Karpas-422 (cell line): ENCODE results near the gene ADARB1. TPM values are rescaled to one million over a fixed set of nuclear protein-coding genes. Genes with fewer than 3 reads are reported as not detected.

ENCODE experiments used
- DNase-seq: peaks from one replicate; pipeline ENCODE4 v3.0.0-alpha.2; 2015
- H2AFZ ChIP-seq: fragments of 200-600 bp; sonication (generic); 2 replicates; pipeline ENCODE4 v1.6.1; 2014; ENCODE audit warnings: antibody characterized with exemption, low read length, mixed read lengths
- H3K27ac ChIP-seq: fragments of 200-600 bp; sonication (generic); 2 replicates; pipeline ENCODE4 v1.5.1; 2014; ENCODE audit warnings: mild to moderate bottlenecking, low read length, moderate library complexity
- H3K27me3 ChIP-seq: fragments of 200-600 bp; sonication (generic); 2 replicates; pipeline ENCODE4 v1.6.1; 2014; ENCODE audit warnings: low read length, mixed read lengths
- H3K36me3 ChIP-seq: fragments of 200-600 bp; sonication (generic); 2 replicates; pipeline ENCODE4 v1.6.1; 2014; ENCODE audit warnings: low read length, mixed read lengths; ENCODE audit not compliant: insufficient read depth
- H3K4me1 ChIP-seq: fragments of 200-600 bp; sonication (generic); 2 replicates; pipeline ENCODE4 v1.6.1; 2014; ENCODE audit warnings: mild to moderate bottlenecking, low read length, mixed read lengths
- H3K4me2 ChIP-seq: fragments of 200-600 bp; sonication (generic); 2 replicates; pipeline ENCODE4 v1.6.1; 2014; ENCODE audit warnings: low read length, low read depth, mild to moderate bottlenecking; ENCODE audit not compliant: poor library complexity, severe bottlenecking
- H3K4me3 ChIP-seq: fragments of 200-600 bp; sonication (generic); 2 replicates; pipeline ENCODE4 v1.5.1; 2014; ENCODE audit warnings: mild to moderate bottlenecking, antibody characterized with exemption, low read length, mixed read lengths
- H3K79me2 ChIP-seq: fragments of 200-600 bp; sonication (generic); 2 replicates; pipeline ENCODE4 v1.6.1; 2014; ENCODE audit warnings: mild to moderate bottlenecking, low read length, mixed read lengths
- H3K9ac ChIP-seq: fragments of 200-600 bp; sonication (generic); 2 replicates; pipeline ENCODE4 v1.6.0; 2014; ENCODE audit warnings: low read length
- H3K9me2 ChIP-seq: fragments of 200-600 bp; sonication (generic), shearing (Covaris generic); replicated peaks from 2 replicates; pipeline ENCODE4 v1.6.0; 2014; ENCODE audit warnings: mild to moderate bottlenecking, low read length, moderate library complexity; ENCODE audit not compliant: insufficient read depth
- H3K9me3 ChIP-seq: fragments of 300-700, 200-600 bp; sonication (generic); 2 replicates; pipeline ENCODE4 v1.6.1; 2014; ENCODE audit warnings: low read length, mixed read lengths
- H4K20me1 ChIP-seq: fragments of 200-600 bp; sonication (generic); 2 replicates; pipeline ENCODE4 v1.6.1; 2014; ENCODE audit warnings: mild to moderate bottlenecking, antibody characterized with exemption, low read length, low read depth; ENCODE audit not compliant: insufficient read depth
- total RNA-seq: library from RNA; depleted of rRNA; stranded (reverse); fragments of >200 nt; shearing (Covaris generic); gene quantifications from 2 replicates; pipeline ENCODE4 v1.2.3, GENCODE V29; 2014; ENCODE audit warnings: low replicate concordance

ADARB1 gene
- total RNA-seq, 1 experiment from 2014 or later, result 2.0 TPM

DNA sequence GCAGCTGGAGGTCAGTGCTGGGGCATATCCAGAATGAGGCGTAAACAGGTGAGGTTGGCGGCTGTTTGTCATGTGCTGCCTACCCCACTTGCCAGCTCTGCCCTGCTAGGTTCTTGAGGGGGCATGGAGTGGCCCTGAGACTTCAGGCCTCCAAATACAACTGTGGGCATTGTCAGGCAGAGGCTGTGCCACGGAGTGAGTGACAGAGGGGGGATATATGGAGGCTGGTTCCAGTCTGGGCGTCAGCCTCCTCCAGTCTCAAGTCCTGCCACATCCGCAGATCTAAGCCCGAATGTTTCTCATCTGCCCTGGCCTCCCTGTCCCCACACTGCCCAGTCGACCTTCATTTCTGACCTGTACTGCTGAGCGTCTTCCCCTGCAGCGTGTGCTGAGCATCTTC, 128.0 kb downstream of the ADARB1 start:
- DNase-seq, result no peak

DNA sequence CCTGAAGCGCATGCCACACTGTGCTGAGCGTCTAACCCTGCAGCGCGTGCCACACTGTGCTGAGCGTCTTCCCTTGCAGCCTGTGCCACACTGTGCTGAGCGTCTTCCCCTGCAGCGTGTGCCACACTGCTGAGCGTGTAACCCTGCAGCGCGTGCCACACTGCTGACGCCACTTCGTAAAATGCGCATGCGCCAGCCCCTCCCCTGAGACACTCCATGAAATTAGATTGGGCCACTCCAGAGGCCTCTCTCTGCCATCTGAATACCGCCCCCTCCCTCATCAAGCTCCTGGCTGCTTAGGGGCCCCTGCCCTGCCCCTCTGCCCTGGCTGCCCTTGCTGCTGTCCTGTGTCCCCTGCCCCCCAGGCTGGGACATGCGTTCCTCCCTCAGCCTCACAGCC, 128.5 kb downstream of the ADARB1 start:
- Histone ChIP-seq H3K9me2 (no peaks in the 10 kb centered on the region), H3K4me3 (no peak overlapping the region), H3K9me3 (no peaks in the 10 kb centered on the region), H4K20me1 (no peaks in the 10 kb centered on the region), H3K79me2 (no peaks in the 10 kb centered on the region), H3K27me3 (no peaks in the 10 kb centered on the region), H3K4me1 (no peaks in the 10 kb centered on the region), H3K9ac (no peak overlapping the region), H2AFZ (no peak overlapping the region), H3K36me3 (no peaks in the 10 kb centered on the region), H3K4me2 (no peak overlapping the region), H3K27ac (no peak overlapping the region)
- no peak for DNase-seq

More for the DNA sequence above, 128.0 kb downstream of the ADARB1 start:
- Histone ChIP-seq H3K4me1 (no peaks in the 10 kb centered on the region), H3K27me3 (no peaks in the 10 kb centered on the region), H3K9me2 (no peaks in the 10 kb centered on the region), H3K27ac (no peak overlapping the region), H3K79me2 (no peaks in the 10 kb centered on the region), H3K4me2 (no peak overlapping the region), H3K9ac (no peak overlapping the region), H2AFZ (no peak overlapping the region), H3K36me3 (no peaks in the 10 kb centered on the region), H4K20me1 (no peaks in the 10 kb centered on the region), H3K9me3 (no peaks in the 10 kb centered on the region), H3K4me3 (no peak overlapping the region)

GRCh38 chr21:45203983-45204382, 129.6 kb downstream of the ADARB1 start:
- Histone ChIP-seq H3K27me3 (no peaks in the 10 kb centered on the region), H4K20me1 (no peaks in the 10 kb centered on the region), H3K9me2 (no peaks in the 10 kb centered on the region), H3K9me3 (no peaks in the 10 kb centered on the region), H3K9ac (no peak overlapping the region), H3K36me3 (no peaks in the 10 kb centered on the region), H3K27ac (no peak overlapping the region), H2AFZ (no peak overlapping the region), H3K4me3 (no peak overlapping the region), H3K4me2 (no peak overlapping the region), H3K79me2 (no peaks in the 10 kb centered on the region), H3K4me1 (no peaks in the 10 kb centered on the region)
- no peak for DNase-seq

DNA sequence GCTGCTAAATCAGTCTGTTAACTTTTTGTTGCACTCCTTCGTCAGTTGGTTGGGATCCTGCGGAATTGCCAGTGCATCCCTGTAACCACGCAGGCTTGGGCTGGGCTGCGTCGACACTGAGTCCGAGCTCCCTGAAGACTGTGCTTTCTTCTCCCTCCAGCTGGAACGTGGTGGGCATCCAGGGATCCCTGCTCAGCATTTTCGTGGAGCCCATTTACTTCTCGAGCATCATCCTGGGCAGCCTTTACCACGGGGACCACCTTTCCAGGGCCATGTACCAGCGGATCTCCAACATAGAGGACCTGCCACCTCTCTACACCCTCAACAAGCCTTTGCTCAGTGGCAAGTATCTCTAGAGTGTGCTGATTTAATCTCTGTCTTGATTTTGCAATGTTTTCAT, 130.0 kb downstream of the ADARB1 start:
- no peak overlapping the region for H3K4me3 ChIP-seq
- no peak overlapping the region for H3K9ac ChIP-seq
- no peak overlapping the region for H3K4me2 ChIP-seq
- no peaks in the 10 kb centered on the region for H3K36me3 ChIP-seq
- H3K27me3 ChIP-seq, result no peaks in the 10 kb centered on the region
- no peak for DNase-seq
- no peak overlapping the region for H3K27ac ChIP-seq
- no peak overlapping the region for H2AFZ ChIP-seq
- no peaks in the 10 kb centered on the region; the same call in 1 of the 2 replicates for H4K20me1 ChIP-seq
- no peaks in the 10 kb centered on the region for H3K79me2 ChIP-seq
- H3K4me1 ChIP-seq, result no peaks in the 10 kb centered on the region
- H3K9me2 ChIP-seq, result no peaks in the 10 kb centered on the region
- no peaks in the 10 kb centered on the region for H3K9me3 ChIP-seq

GRCh38 chr21:45207839-45208626, 133.7 kb downstream of the ADARB1 start:
- no peaks in the 10 kb centered on the region for H3K27me3 ChIP-seq
- no peak overlapping the region for H2AFZ ChIP-seq
- H3K4me2 ChIP-seq, result no peak overlapping the region
- H3K9me3 ChIP-seq, result no peaks in the 10 kb centered on the region
- H3K79me2 ChIP-seq, result no peaks in the 10 kb centered on the region
- no peak overlapping the region for H3K4me3 ChIP-seq
- H3K27ac ChIP-seq, result no peak overlapping the region
- no peak for DNase-seq
- no peaks in the 10 kb centered on the region for H3K4me1 ChIP-seq
- H3K9me2 ChIP-seq, result no peaks in the 10 kb centered on the region
- no peaks in the 10 kb centered on the region for H3K36me3 ChIP-seq
- no peak overlapping the region for H3K9ac ChIP-seq
- H4K20me1 ChIP-seq, result no peaks in the 10 kb centered on the region; the same call in 1 of the 2 replicates

- Histone ChIP-seq H3K4me3 (no peak overlapping the region), H3K9me3 (no peaks in the 10 kb centered on the region), H3K9ac (no peak overlapping the region), H2AFZ (no peak overlapping the region), H3K4me1 (no peaks in the 10 kb centered on the region), H4K20me1 (no peaks in the 10 kb centered on the region; the same call in 1 of the 2 replicates), H3K4me2 (no peak overlapping the region), H3K9me2 (no peaks in the 10 kb centered on the region), H3K79me2 (no peaks in the 10 kb centered on the region), H3K36me3 (no peaks in the 10 kb centered on the region), H3K27ac (no peak overlapping the region), H3K27me3 (0 out of 2 replicates have a peak, but pooled peaks cover 2% of the 10 kb centered on the region)
- no peak for DNase-seq
These were observed 134.2 kb downstream of the ADARB1 start for GRCh38 chr21:45208627-45208951.

DNA sequence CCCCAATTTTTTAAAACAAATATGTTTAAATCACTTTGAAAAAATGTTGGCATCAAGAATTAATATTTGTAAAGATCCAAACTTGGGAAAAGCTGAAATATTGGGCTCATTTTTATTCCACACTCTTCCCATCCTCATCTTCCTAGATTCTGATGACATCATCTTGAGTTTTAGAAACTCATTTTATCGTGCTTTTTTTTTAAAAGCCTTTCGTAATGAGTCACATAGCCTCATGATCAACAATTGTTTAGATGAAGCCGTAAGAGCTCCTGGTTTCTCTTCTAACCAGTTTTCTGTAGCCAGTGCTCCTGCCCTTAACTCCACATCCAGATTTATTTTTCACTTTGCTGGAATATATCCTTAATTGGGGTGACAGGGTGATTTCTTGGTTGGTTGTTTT, 134.7 kb downstream of the ADARB1 start:
- no peaks in the 10 kb centered on the region for H3K9me2 ChIP-seq
- no peak overlapping the region for H3K9ac ChIP-seq
- 0 out of 2 replicates have a peak, but pooled peaks cover 3% of the 10 kb centered on the region for H3K27me3 ChIP-seq
- no peak overlapping the region for H3K4me3 ChIP-seq
- no peaks in the 10 kb centered on the region; the same call in 1 of the 2 replicates for H4K20me1 ChIP-seq
- no peak for DNase-seq
- no peaks in the 10 kb centered on the region for H3K9me3 ChIP-seq
- H3K27ac ChIP-seq, result no peak overlapping the region
- H3K4me2 ChIP-seq, result no peak overlapping the region
- no peak overlapping the region for H2AFZ ChIP-seq
- H3K79me2 ChIP-seq, result no peaks in the 10 kb centered on the region
- H3K36me3 ChIP-seq, result no peaks in the 10 kb centered on the region
- no peaks in the 10 kb centered on the region for H3K4me1 ChIP-seq

GRCh38 chr21:45209685-45210284, 135.4 kb downstream of the ADARB1 start:
- H3K4me3 ChIP-seq, result no peak overlapping the region
- H3K36me3 ChIP-seq, result no peaks in the 10 kb centered on the region
- no peaks in the 10 kb centered on the region for H3K4me1 ChIP-seq
- peak; percentile 55 for DNase-seq
- H3K9me2 ChIP-seq, result no peaks in the 10 kb centered on the region
- no peak overlapping the region for H3K27ac ChIP-seq
- H3K79me2 ChIP-seq, result no peaks in the 10 kb centered on the region
- 0 out of 2 replicates have a peak, but pooled peaks cover 3% of the 10 kb centered on the region for H3K27me3 ChIP-seq
- no peak overlapping the region for H2AFZ ChIP-seq
- no peaks in the 10 kb centered on the region for H3K9me3 ChIP-seq
- H4K20me1 ChIP-seq, result no peaks in the 10 kb centered on the region; the same call in 1 of the 2 replicates
- no peak overlapping the region for H3K9ac ChIP-seq
- H3K4me2 ChIP-seq, result no peak overlapping the region
